Smooth muscle cell of the brain vasculature (primary cell): ENCODE measurements around the gene CHRM2.

Experiments used
- DNase-seq: peaks from one replicate; pipeline ENCODE4 v3.0.0-alpha.2; 2012; ENCODE audit warnings: low read depth, low spot score

The CHRM2 gene

GRCh38 chr7:137025469-137026175, 157.2 kb downstream of the CHRM2 start:
- no peak for DNase-seq

- DNase-seq, result no peak
Measured at GRCh38 chr7:137026176-137026500, 157.7 kb downstream of the CHRM2 start.

- DNase-seq, result no peak
Measured at GRCh38 chr7:137032436-137032835, 164.0 kb downstream of the CHRM2 start.

GRCh38 chr7:137036768-137037167, 168.3 kb downstream of the CHRM2 start:
- no peak for DNase-seq

DNA sequence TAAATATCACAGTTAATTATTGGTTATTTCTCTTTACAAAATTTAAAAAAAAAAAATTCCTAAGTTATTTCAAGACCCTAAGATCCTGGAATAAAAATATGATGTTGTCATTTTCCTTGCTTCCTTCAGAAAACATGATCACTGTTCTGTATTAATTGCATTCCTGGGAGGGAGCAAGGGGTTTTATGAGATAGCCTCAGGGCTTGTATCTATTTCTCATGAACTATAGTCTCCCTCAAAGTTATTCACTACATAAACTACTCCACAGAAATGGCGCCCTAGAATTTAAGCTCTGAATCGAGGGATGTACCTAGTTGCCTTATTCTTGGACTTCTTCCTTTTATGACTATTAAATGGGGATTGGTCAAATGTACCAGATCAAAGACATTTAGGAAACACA, 170.3 kb downstream of the CHRM2 start:
- DNase-seq, result no peak

DNA sequence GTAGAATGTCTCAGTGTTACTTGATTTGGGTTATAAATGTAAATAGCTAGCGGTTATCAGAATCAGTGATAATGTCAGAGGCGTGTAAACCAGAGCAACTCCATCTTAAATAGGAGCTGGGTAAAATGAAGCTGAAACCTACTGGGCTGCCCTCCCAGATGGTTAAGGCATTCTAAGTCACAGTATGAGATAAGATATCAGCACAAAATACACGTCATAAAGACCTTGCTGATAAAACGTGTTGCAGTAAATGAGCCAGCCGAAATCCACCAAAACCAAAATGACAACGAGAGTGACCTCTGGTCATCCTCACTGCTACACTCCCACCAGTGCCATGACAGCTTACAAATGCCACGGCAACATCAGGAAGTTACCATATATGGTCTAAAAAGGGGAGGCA, 172.3 kb downstream of the CHRM2 start:
- DNase-seq, result no peak

GRCh38 chr7:137045573-137045972, 177.1 kb downstream of the CHRM2 start:
- DNase-seq, result no peak

GRCh38 chr7:137069249-137069963, 201.0 kb downstream of the CHRM2 start:
- DNase-seq, result no peak
